A549 (cell line): ENCODE results near the gene PFDN1. TPM values are rescaled to one million over a fixed set of nuclear protein-coding genes. Genes with fewer than 3 reads are reported as not detected.

ENCODE experiments used
- ATAC-seq, 2 experiments: fragments of 200-7000 bp in 1 of 2; fragments of >200 bp in 1 of 2; cut with Nextera tagmentation in 1 of 2; cut with Tn5 transposase in 1 of 2; 3 replicates each; pipeline versions ENCODE4 v1.8.0 to v1.9.1; 2018 to 2020; ENCODE audit warnings: mild to moderate bottlenecking in 1 of 2, moderate library complexity in 1 of 2
- CTCF ChIA-PET: fragments of 300-600 bp; sonication (Branson Sonifier 250); formaldehyde crosslinking; extraction: SDS; loops from one replicate; lab custom pipeline; 2021; ENCODE audit warnings: antibody characterized with exemption, inconsistent platforms; lab: Yijun Ruan, JAX
- POLR2A ChIA-PET: fragments of 350-600 bp; formaldehyde crosslinking; extraction: SDS; loops from one replicate; lab custom pipeline; 2021; ENCODE audit warnings: antibody characterized with exemption, inconsistent platforms; lab: Yijun Ruan, JAX
- DNase-seq, 2 experiments: peaks; one replicate each; pipeline versions ENCODE4 v3.0.0 to v3.0.0-alpha.2; 2011 to 2016; ENCODE audit warnings: low read depth in 1 of 2, low spot score in 1 of 2
- FAIRE-seq: peaks from 2 replicates; lab custom pipeline; 2011; peaks lifted over from hg19 to GRCh38; lab: Jason Lieb, UNC
- H3K27ac ChIP-seq, 2 experiments: fragments of >200 bp; sonication (Bioruptor Twin); formaldehyde crosslinking; 3 replicates each; pipeline ENCODE4 v1.5.1; 2016 to 2017
- H3K4me1 ChIP-seq: fragments of >200 bp; sonication (Bioruptor Twin); formaldehyde crosslinking; 3 replicates; pipeline ENCODE4 v1.6.1; 2016
- H3K4me2 ChIP-seq: fragments of >200 bp; sonication (Bioruptor Twin); formaldehyde crosslinking; 3 replicates; pipeline ENCODE4 v1.6.1; 2016
- H3K4me3 ChIP-seq: fragments of >200 bp; sonication (Bioruptor Twin); formaldehyde crosslinking; 3 replicates; pipeline ENCODE4 v1.5.1; 2016
- H3K9me3 ChIP-seq: fragments of >200 bp; sonication (Bioruptor Twin); formaldehyde crosslinking; 3 replicates; pipeline ENCODE4 v1.6.1; 2016
- BCL3 ChIP-seq: fragments of >200 bp; sonication (Bioruptor Twin); formaldehyde crosslinking; IDR thresholded peaks from 3 replicates; pipeline ENCODE4 v1.6.1; 2016
- CHD2 ChIP-seq: fragments of 150-350 bp; IDR thresholded peaks from 2 replicates; pipeline ENCODE4 v1.6.1; 2014; ENCODE audit warnings: low read length; ENCODE audit not compliant: partially characterized antibody
- CHD4 ChIP-seq: fragments of 200-600 bp; sonication (generic); IDR thresholded peaks from 2 replicates; pipeline ENCODE4 v1.6.1; 2016; ENCODE audit warnings: antibody characterized with exemption, mild to moderate bottlenecking, borderline replicate concordance
- EHMT2 ChIP-seq: fragments of 200-600 bp; sonication (generic); IDR thresholded peaks from 2 replicates; pipeline ENCODE4 v1.6.1; 2016; ENCODE audit warnings: antibody characterized with exemption, low read depth, mild to moderate bottlenecking, moderate library complexity
- EP300 ChIP-seq, 2 experiments: fragments of >200 bp; sonication (Bioruptor Twin); formaldehyde crosslinking; IDR thresholded peaks; 2 replicates in 1 of 2; 3 replicates in 1 of 2; pipeline ENCODE4 v1.6.1; 2016 to 2017
- FOSB ChIP-seq: fragments of 250-450 bp; sonication (Bioruptor Pico); IDR thresholded peaks from 2 replicates; pipeline ENCODE4 v1.5.0; 2020; ENCODE audit warnings: mild to moderate bottlenecking, moderate library complexity
- FOSL2 ChIP-seq, 2 experiments: fragments of 450-650 bp in 1 of 2; fragments of >200 bp in 1 of 2; sonication (Bioruptor Twin) in 1 of 2; formaldehyde crosslinking; IDR thresholded peaks; 2 replicates each; pipeline versions ENCODE4 v1.5.0 to v1.6.1; 2016 to 2020; ENCODE audit warnings: mild to moderate bottlenecking in 1 of 2, moderate library complexity in 1 of 2
- FOXS1 ChIP-seq: fragments of 250-450 bp; sonication (Bioruptor Pico); IDR thresholded peaks from 2 replicates; pipeline ENCODE4 v1.5.0; 2020; ENCODE audit warnings: mild to moderate bottlenecking, moderate library complexity
- HES2 ChIP-seq: fragments of >200 bp; sonication (Bioruptor Twin); formaldehyde crosslinking; IDR thresholded peaks from 2 replicates; pipeline ENCODE4 v1.6.1; 2016
- HOXB13 ChIP-seq: fragments of 250-450 bp; sonication (Bioruptor Pico); IDR thresholded peaks from 2 replicates; pipeline ENCODE4 v1.5.0; 2020; ENCODE audit warnings: low read depth, mild to moderate bottlenecking, moderate library complexity
- HOXB5 ChIP-seq: fragments of 250-450 bp; sonication (Bioruptor Pico); IDR thresholded peaks from 2 replicates; pipeline ENCODE4 v1.5.0; 2020; ENCODE audit warnings: mild to moderate bottlenecking, moderate library complexity
- JUNB ChIP-seq: fragments of >200 bp; sonication (Bioruptor Twin); formaldehyde crosslinking; IDR thresholded peaks from 2 replicates; pipeline ENCODE4 v1.6.1; 2016
- KDM1A ChIP-seq: fragments of 200-600 bp; sonication (generic); IDR thresholded peaks from 2 replicates; pipeline ENCODE4 v1.6.1; 2016; ENCODE audit warnings: low read depth, mild to moderate bottlenecking
- MYC ChIP-seq: IDR thresholded peaks from 2 replicates; pipeline ENCODE4 v1.6.1; 2012; ENCODE audit warnings: mild to moderate bottlenecking, inconsistent platforms, low read length, improper control_type of control experiment, borderline replicate concordance
- NPAS2 ChIP-seq: fragments of 250-450 bp; sonication (Bioruptor Pico); IDR thresholded peaks from 2 replicates; pipeline ENCODE4 v1.8.0; 2022; ENCODE audit warnings: mild to moderate bottlenecking, moderate library complexity, borderline replicate concordance
- POLR2A ChIP-seq: IDR thresholded peaks from 2 replicates; pipeline ENCODE4 v1.6.1; 2012; ENCODE audit warnings: mild to moderate bottlenecking, low read length
- RAD21 ChIP-seq, 2 experiments: fragments of >200 bp in 1 of 2; sonication (Bioruptor Twin) in 1 of 2; formaldehyde crosslinking in 1 of 2; IDR thresholded peaks in 1 of 2; conservative IDR thresholded peaks in 1 of 2; 2 replicates in 1 of 2; 3 replicates in 1 of 2; pipeline ENCODE4 v1.6.1; 2012 to 2018; ENCODE audit warnings: inconsistent platforms in 1 of 2
- RARB ChIP-seq: fragments of 250-450 bp; sonication (Bioruptor Pico); IDR thresholded peaks from 2 replicates; pipeline ENCODE4 v1.8.0; 2021; ENCODE audit warnings: mild to moderate bottlenecking, moderate library complexity
- RCOR1 ChIP-seq: fragments of 150-350 bp; IDR thresholded peaks from 2 replicates; pipeline ENCODE4 v1.6.1; 2014; ENCODE audit warnings: antibody characterized with exemption, low read length, low read depth
- RNF2 ChIP-seq: fragments of 200-600 bp; sonication (generic); IDR thresholded peaks from 2 replicates; pipeline ENCODE4 v1.6.1; 2016; ENCODE audit warnings: low read depth, mild to moderate bottlenecking, antibody characterized with exemption, moderate library complexity, borderline replicate concordance
- TFCP2L1 ChIP-seq: fragments of 250-450 bp; sonication (Bioruptor Pico); IDR thresholded peaks from 2 replicates; pipeline ENCODE4 v1.5.0; 2021; ENCODE audit warnings: mild to moderate bottlenecking
- ZC3H11A ChIP-seq: fragments of 450-650 bp; IDR thresholded peaks from 2 replicates; pipeline ENCODE4 v1.6.1; 2014; ENCODE audit warnings: antibody characterized with exemption, mild to moderate bottlenecking
- ZFP36 ChIP-seq: fragments of 450-650 bp; IDR thresholded peaks from 2 replicates; pipeline ENCODE4 v1.6.1; 2014; ENCODE audit warnings: borderline replicate concordance; ENCODE audit not compliant: partially characterized antibody
- ZSCAN20 ChIP-seq: fragments of 250-450 bp; sonication (Bioruptor Pico); IDR thresholded peaks from 2 replicates; pipeline ENCODE4 v1.8.0; 2022; ENCODE audit warnings: mild to moderate bottlenecking, moderate library complexity
- WGBS: methylation state at CpG from one replicate; pipeline ENCODE4 v1.1.6; 2017; ENCODE audit errors: missing lambda C conversion rate; 5-methylcytosine and 5-hydroxymethylcytosine counted together
- polyA plus RNA-seq, 4 experiments: library from polyadenylated mRNA; depleted of rRNA in 3 of 4; stranded (reverse); fragments of >200 nt; fragmentation: RNase III in 1 of 4; extraction: RNeasy Plus Mini Kit Qiagen cat#74134 plus additional on column Dnase treatment in 1 of 4; gene quantifications; 2 replicates in 3 of 4; 3 replicates in 1 of 4; pipeline ENCODE4 v1.2.3, GENCODE V29; 2011 to 2017

The PFDN1 gene
- polyA plus RNA-seq, 2 of the 4 experiments (the other 2 are of a cell fraction): 90.4 to 201 TPM

GRCh38 chr5:140248414-140248813, 54.5 kb downstream of the PFDN1 start:
- no peak for ATAC-seq
- Histone ChIP-seq H3K4me2 (no peak overlapping the region), H3K9me3 (no peaks in the 10 kb centered on the region), H3K4me3 (no peak overlapping the region), H3K4me1 (peaks cover 33% of the 10 kb centered on the region), H3K27ac (no peak overlapping the region)
- ChIA-PET POLR2A (no interaction called here), CTCF (interaction anchor here (1.2 to 42.9 kb wide), 3 partner anchors 8 to 104 kb away, joined by 4 to 1613 read pairs (median 163); partner anchors contain the start of genes HBEGF and SLC4A9)
- TF ChIP-seq HES2 (no peak), TFCP2L1 (CRISPR knock-in tag) (no peak), HOXB13 (CRISPR knock-in tag) (no peak), EHMT2 (no peak), EP300 (IDR thresholded peaks at IDR 0.05) (no peak), JUNB (no peak), POLR2A (no peak), CHD2 (no peak), RCOR1 (no peak), KDM1A (no peak), BCL3 (no peak), RAD21 (conservative IDR thresholded peaks at IDR 0.05 in 1 of 2, IDR thresholded peaks at IDR 0.05 in 1 of 2) (no peak), ZFP36 (no peak), ZC3H11A (no peak), ZSCAN20 (CRISPR knock-in tag) (no peak), CHD4 (no peak)
- DNase-seq: no peak
- WGBS: 100% methylated on average over 3 of the region's 3 CpGs
- no peak for FAIRE-seq

GRCh38 chr5:140246378-140247122, 56.4 kb downstream of the PFDN1 start:
- ChIA-PET POLR2A (interaction anchor here (3.7 kb wide), 1 partner anchor 99 kb away, joined by 46 read pairs; the partner anchor contains the start of gene HBEGF), CTCF (interaction anchor here (0.7 to 42.9 kb wide), 8 partner anchors 10 to 106 kb away, joined by 3 to 1613 read pairs (median 9); partner anchors contain the start of genes HBEGF and SLC4A9)
- H3K4me1 ChIP-seq: peaks cover 20% of the 10 kb centered on the region
- H3K9me3 ChIP-seq: no peaks in the 10 kb centered on the region
- FAIRE-seq (no peak), DNase-seq (no peak), ATAC-seq (peak in 1 of 2 experiments; percentile 10; a peak in 1 of 6 replicates)
- TF ChIP-seq RNF2 (no peak), BCL3 (no peak), POLR2A (no peak), FOXS1 (CRISPR knock-in tag) (no peak), ZFP36 (no peak), ZC3H11A (no peak), HOXB5 (no peak), NPAS2 (no peak), FOSL2 (IDR thresholded peaks at IDR 0.05) (no peak), FOSL2 (CRISPR knock-in tag; IDR thresholded peaks at IDR 0.05) (no peak), FOSB (CRISPR knock-in tag) (no peak), JUNB (no peak), MYC (no peak), RARB (CRISPR knock-in tag) (no peak), CHD4 (no peak)
- no peak overlapping the region for H3K4me2 ChIP-seq
- H3K27ac ChIP-seq: no peak overlapping the region
- WGBS: 71% methylated on average over 8 of the region's 8 CpGs
- no peak overlapping the region for H3K4me3 ChIP-seq
